Bronchial epithelial cell (primary cell): ENCODE data around the gene TRAPPC14. TPM values are rescaled to one million over a fixed set of nuclear protein-coding genes. Genes with fewer than 3 reads are reported as not detected.

Source experiments
- DNase-seq: peaks from one replicate; pipeline ENCODE4 v3.0.0-alpha.2; 2010; ENCODE audit warnings: low read depth
- FAIRE-seq: peaks from 2 replicates; lab custom pipeline; 2011; peaks lifted over from hg19 to GRCh38; lab: Jason Lieb, UNC
- H3K27me3 ChIP-seq: 2 replicates; pipeline ENCODE4 v1.5.1; 2011; ENCODE audit warnings: low read length; ENCODE audit not compliant: control insufficient read depth, insufficient read depth
- H3K36me3 ChIP-seq: 2 replicates; pipeline ENCODE4 v1.5.1; 2011; ENCODE audit warnings: low read length; ENCODE audit not compliant: control insufficient read depth, insufficient read depth
- H3K4me3 ChIP-seq: 2 replicates; pipeline ENCODE4 v1.5.1; 2011; ENCODE audit warnings: mild to moderate bottlenecking, low read depth, low read length, control low read depth
- CTCF ChIP-seq: IDR thresholded peaks from 2 replicates; pipeline ENCODE4 v1.5.1; 2011; ENCODE audit warnings: mild to moderate bottlenecking, moderate library complexity, low read length, control low read depth, inconsistent platforms; ENCODE audit not compliant: insufficient read depth, severe bottlenecking
- total RNA-seq: library from RNA; depleted of rRNA; stranded (reverse); fragments of >200 nt; gene quantifications from 2 replicates; pipeline ENCODE4 v1.2.1, GENCODE V29; 2014

Gene TRAPPC14
- total RNA-seq, 1 donor from 2014 or later, result 3.4 TPM

GRCh38 chr7:100154651-100155491 lies 3.7 kb downstream of the TRAPPC14 start:
- no peak for FAIRE-seq
- TF ChIP-seq CTCF, result no peak

GRCh38 chr7:100153708-100154535 lies 4.6 kb downstream of the TRAPPC14 start:
- no peaks in the 10 kb centered on the region for H3K27me3 ChIP-seq
- H3K36me3 ChIP-seq, result peaks cover 27% of the 10 kb centered on the region
- DNase-seq (no peak), FAIRE-seq (no peak)
- no peak overlapping the region for H3K4me3 ChIP-seq
- no peak for TF ChIP-seq CTCF

More at GRCh38 chr7:100154651-100155491, 3.7 kb downstream of the TRAPPC14 start:
- DNase-seq, result no peak
- peaks cover 27% of the 10 kb centered on the region for H3K36me3 ChIP-seq
- H3K4me3 ChIP-seq, result no peak overlapping the region
- no peaks in the 10 kb centered on the region for H3K27me3 ChIP-seq

GRCh38 chr7:100152937-100153666 lies 5.4 kb downstream of the TRAPPC14 start:
- Histone ChIP-seq H3K36me3 (peaks cover 27% of the 10 kb centered on the region), H3K4me3 (no peak overlapping the region), H3K27me3 (no peaks in the 10 kb centered on the region)
- TF ChIP-seq CTCF, result no peak
- DNase-seq (no peak), FAIRE-seq (no peak)

- no peak for FAIRE-seq
- TF ChIP-seq CTCF, result no peak
- Histone ChIP-seq H3K4me3 (no peak overlapping the region), H3K27me3 (no peaks in the 10 kb centered on the region), H3K36me3 (peaks cover 27% of the 10 kb centered on the region)
- no peak for DNase-seq
Observed at GRCh38 chr7:100152404-100152803, 6.1 kb downstream of the TRAPPC14 start.

- H3K36me3 ChIP-seq, result peaks cover 8% of the 10 kb centered on the region
- H3K27me3 ChIP-seq, result no peaks in the 10 kb centered on the region
- no peak for TF ChIP-seq CTCF
- peak within 1 kb of the TSS; percentile 79 for H3K4me3 ChIP-seq
- DNase-seq (peak; percentile 98), FAIRE-seq (no peak)
Observed at GRCh38 chr7:100148559-100149328, 9.8 kb downstream of the TRAPPC14 start, which contains the start of gene LAMTOR4. TSS of gene LAMTOR4 (plus strand) at chr7:100148918. CDS start at chr7:100148973, 55 bp downstream.
